ENCODE data around the gene AXIN2. TPM values are rescaled to one million over a fixed set of nuclear protein-coding genes. Genes with fewer than 3 reads are reported as not detected.
"Not testable (repeated sequence)": the region's sequence is repeated elsewhere in the genome, so short reads cannot be mapped to it uniquely, and the experiment has no call there.

AXIN2 gene
- total RNA-seq, 1 donor from 2014 or later = under 0.01 TPM

GRCh38 chr17:65530523-65531255 is 30.8 kb downstream of the AXIN2 start:
- FAIRE-seq = no peak
- Histone ChIP-seq H3K36me3 (ENCODE audit: control insufficient read depth, insufficient read depth, low read length) (no peaks in the 10 kb centered on the region), H3K27me3 (ENCODE audit: control insufficient read depth, insufficient read depth, low read length) (no peaks in the 10 kb centered on the region), H3K4me3 (ENCODE audit: low read depth, low read length) (no peak overlapping the region)
- TF ChIP-seq, protein P1, sequence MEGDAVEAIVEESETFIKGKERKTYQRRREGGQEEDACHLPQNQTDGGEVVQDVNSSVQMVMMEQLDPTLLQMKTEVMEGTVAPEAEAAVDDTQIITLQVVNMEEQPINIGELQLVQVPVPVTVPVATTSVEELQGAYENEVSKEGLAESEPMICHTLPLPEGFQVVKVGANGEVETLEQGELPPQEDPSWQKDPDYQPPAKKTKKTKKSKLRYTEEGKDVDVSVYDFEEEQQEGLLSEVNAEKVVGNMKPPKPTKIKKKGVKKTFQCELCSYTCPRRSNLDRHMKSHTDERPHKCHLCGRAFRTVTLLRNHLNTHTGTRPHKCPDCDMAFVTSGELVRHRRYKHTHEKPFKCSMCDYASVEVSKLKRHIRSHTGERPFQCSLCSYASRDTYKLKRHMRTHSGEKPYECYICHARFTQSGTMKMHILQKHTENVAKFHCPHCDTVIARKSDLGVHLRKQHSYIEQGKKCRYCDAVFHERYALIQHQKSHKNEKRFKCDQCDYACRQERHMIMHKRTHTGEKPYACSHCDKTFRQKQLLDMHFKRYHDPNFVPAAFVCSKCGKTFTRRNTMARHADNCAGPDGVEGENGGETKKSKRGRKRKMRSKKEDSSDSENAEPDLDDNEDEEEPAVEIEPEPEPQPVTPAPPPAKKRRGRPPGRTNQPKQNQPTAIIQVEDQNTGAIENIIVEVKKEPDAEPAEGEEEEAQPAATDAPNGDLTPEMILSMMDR (IDR thresholded peaks at IDR 0.05; ENCODE audit: insufficient read depth, low read length, severe bottlenecking) = no peak
- no peak for DNase-seq (ENCODE audit: low read depth)

- DNase-seq (ENCODE audit: low read depth) (no peak), FAIRE-seq (no peak)
- no peaks in the 10 kb centered on the region for H3K27me3 ChIP-seq (ENCODE audit: control insufficient read depth, insufficient read depth, low read length)
- TF ChIP-seq, protein P1 (IDR thresholded peaks at IDR 0.05; ENCODE audit: insufficient read depth, low read length, severe bottlenecking) = no peak
- H3K36me3 ChIP-seq (ENCODE audit: control insufficient read depth, insufficient read depth, low read length) = no peaks in the 10 kb centered on the region
- no peak overlapping the region for H3K4me3 ChIP-seq (ENCODE audit: low read depth, low read length)
Observed at GRCh38 chr17:65529761-65530522, 31.5 kb downstream of the AXIN2 start.

GRCh38 chr17:65529040-65529633 is 32.3 kb downstream of the AXIN2 start:
- H3K4me3 ChIP-seq (ENCODE audit: low read depth, low read length) = no peak overlapping the region
- H3K27me3 ChIP-seq (ENCODE audit: control insufficient read depth, insufficient read depth, low read length) = no peaks in the 10 kb centered on the region
- FAIRE-seq (no peak), DNase-seq (ENCODE audit: low read depth) (no peak)
- TF ChIP-seq, protein P1 (IDR thresholded peaks at IDR 0.05; ENCODE audit: insufficient read depth, low read length, severe bottlenecking) = no peak
- H3K36me3 ChIP-seq (ENCODE audit: control insufficient read depth, insufficient read depth, low read length) = no peaks in the 10 kb centered on the region

DNA sequence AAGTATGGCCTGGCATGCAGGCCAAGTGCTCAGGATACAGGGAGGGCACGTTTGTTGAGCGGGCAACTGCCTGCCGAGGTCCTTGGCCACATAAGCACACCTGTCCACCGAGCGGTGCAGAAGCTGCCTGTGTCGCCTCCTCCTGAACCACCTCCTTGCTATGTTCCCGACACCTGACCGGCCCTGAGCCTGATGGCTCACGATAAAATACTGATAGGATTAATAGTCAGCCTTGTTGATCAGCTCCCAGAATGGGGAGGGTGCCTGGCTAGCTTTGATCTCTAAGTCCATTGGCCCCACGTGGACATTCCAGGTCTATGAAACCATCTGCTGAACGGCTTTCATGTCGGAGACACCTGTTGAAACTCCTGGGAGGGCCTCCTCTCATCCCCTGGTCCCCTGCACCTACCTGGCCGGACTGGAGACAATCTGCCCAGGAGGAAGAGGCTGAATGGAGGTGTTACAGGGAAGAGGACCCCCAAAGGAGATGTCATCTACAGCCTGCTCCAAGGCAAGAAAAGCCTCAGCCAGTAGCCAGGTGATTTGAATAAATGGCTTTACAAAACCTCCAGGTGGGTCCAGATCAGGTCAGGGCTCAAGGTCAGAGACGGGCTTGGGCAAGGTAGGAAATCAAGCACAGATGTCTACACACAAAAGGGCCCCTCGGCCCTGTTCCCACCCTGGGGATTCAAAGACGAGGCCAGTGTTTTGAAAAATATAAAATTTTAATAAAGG is 33.4 kb downstream of the AXIN2 start:
- DNase-seq (ENCODE audit: low read depth) (no peak), FAIRE-seq (no peak)
- TF ChIP-seq, protein P1 (IDR thresholded peaks at IDR 0.05; ENCODE audit: insufficient read depth, low read length, severe bottlenecking) = no peak

DNA sequence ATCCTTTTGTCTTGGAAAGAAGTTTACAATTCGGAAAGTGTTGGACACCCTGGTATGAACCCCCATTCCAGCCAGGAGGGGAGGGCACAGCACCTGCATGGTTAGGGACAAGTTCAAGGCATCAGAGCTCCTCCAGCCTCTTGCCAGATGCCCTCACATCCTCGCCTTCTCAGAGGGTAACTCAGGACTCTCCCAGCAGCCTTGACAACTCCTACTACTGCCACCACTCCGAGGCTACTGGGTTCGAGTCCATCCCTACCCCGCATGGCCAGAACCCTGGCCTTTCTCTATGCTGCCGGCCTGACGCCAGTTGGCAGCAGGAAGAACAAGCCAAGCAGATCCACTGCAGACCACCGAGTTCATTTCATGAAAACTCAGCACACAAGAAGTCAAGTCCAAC is 34.1 kb downstream of the AXIN2 start:
- TF ChIP-seq, protein P1 (IDR thresholded peaks at IDR 0.05; ENCODE audit: insufficient read depth, low read length, severe bottlenecking) = no peak
- Histone ChIP-seq H3K4me3 (ENCODE audit: low read depth, low read length) (no peak overlapping the region), H3K36me3 (ENCODE audit: control insufficient read depth, insufficient read depth, low read length) (no peaks in the 10 kb centered on the region), H3K27me3 (ENCODE audit: control insufficient read depth, insufficient read depth, low read length) (no peaks in the 10 kb centered on the region)
- FAIRE-seq (no peak), DNase-seq (ENCODE audit: low read depth) (no peak)

More for the DNA sequence above, 33.4 kb downstream of the AXIN2 start:
- Histone ChIP-seq H3K36me3 (ENCODE audit: control insufficient read depth, insufficient read depth, low read length) (no peaks in the 10 kb centered on the region), H3K27me3 (ENCODE audit: control insufficient read depth, insufficient read depth, low read length) (no peaks in the 10 kb centered on the region), H3K4me3 (ENCODE audit: low read depth, low read length) (no peak overlapping the region)

- FAIRE-seq; H3K4me3 ChIP-seq (ENCODE audit: low read depth, low read length); H3K27me3 ChIP-seq (ENCODE audit: control insufficient read depth, insufficient read depth, low read length); H3K36me3 ChIP-seq (ENCODE audit: control insufficient read depth, insufficient read depth, low read length); DNase-seq (ENCODE audit: low read depth): not testable (repeated sequence)
Observed at GRCh38 chr17:65526854-65527253, 34.6 kb downstream of the AXIN2 start.
